Activated CD4-positive, alpha-beta T cell treated with anti-CD3 and anti-CD28 coated beads, Interleukin-2, Interleukin-6, amounts not matched to agents 100 ng/mL and 50 ng/mL, durations not matched to agents 16 hours and 8 hours (primary cell): ENCODE results near the gene INPP5K.
"Not testable (repeated sequence)": the region's sequence is repeated elsewhere in the genome, so short reads cannot be mapped to it uniquely, and the experiment has no call there.

Source experiments
- DNase-seq: peaks from one replicate; pipeline ENCODE4 v3.0.0-alpha.2; 2020

Gene INPP5K

GRCh38 chr17:1461198-1461944 lies 55.0 kb downstream of the INPP5K start:
- no peak for DNase-seq

DNA sequence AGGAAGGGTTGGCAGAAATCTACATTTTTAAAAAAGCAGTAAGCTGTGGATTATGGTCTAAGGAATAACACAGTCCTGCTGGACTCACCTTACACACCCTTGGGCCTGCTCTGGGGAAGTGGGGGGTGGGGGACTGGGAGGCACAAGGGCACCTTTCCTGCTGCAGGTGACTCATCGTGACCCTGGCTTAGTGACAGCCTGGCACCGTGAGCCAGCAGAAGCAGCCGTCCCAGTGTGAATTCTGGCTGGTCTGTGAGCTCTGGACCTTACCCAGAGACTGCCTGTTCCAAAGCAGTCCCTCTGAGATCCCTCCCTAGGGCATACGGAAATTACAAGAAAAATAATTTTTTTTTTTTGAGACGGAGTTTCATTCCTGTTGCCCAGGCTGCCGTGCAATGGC lies 56.2 kb downstream of the INPP5K start:
- no peak for DNase-seq

- DNase-seq, result peak; percentile 100
Measured at GRCh38 chr17:1455797-1456599, 60.4 kb downstream of the INPP5K start, which contains the start of gene CRK. TSS of gene CRK (minus strand) at chr17:1456232. CDS start at chr17:1456117, 115 bp downstream.

GRCh38 chr17:1455291-1455796 lies 61.1 kb downstream of the INPP5K start:
- DNase-seq, result peak; percentile 60

GRCh38 chr17:1454541-1454940 lies 61.9 kb downstream of the INPP5K start:
- no peak for DNase-seq

- not testable (repeated sequence) for DNase-seq
Measured at GRCh38 chr17:1453694-1454093, 62.7 kb downstream of the INPP5K start.

- no peak for DNase-seq
Measured at GRCh38 chr17:1452836-1453235, 63.6 kb downstream of the INPP5K start.

DNA sequence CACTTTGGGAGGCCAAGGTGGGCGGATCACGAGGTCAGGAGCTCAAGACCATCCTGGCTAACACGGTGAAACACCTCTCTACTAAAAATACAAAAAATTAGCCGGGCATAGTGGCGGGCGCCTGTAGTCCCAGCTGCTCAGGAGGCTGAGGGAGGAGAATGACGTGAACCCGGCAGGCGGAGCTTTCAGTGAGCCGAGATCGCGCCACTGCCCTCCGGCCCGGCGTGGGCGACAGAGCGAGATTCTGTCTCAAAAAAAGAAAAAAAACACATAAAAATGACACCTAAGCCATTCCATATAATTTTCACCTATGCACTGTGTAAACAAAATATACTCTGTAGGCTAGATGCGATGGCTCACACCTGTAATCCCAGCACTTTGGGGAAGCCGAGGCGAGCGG lies 66.2 kb downstream of the INPP5K start:
- not testable (repeated sequence) for DNase-seq

GRCh38 chr17:1449412-1449967 lies 66.9 kb downstream of the INPP5K start:
- no peak for DNase-seq

DNA sequence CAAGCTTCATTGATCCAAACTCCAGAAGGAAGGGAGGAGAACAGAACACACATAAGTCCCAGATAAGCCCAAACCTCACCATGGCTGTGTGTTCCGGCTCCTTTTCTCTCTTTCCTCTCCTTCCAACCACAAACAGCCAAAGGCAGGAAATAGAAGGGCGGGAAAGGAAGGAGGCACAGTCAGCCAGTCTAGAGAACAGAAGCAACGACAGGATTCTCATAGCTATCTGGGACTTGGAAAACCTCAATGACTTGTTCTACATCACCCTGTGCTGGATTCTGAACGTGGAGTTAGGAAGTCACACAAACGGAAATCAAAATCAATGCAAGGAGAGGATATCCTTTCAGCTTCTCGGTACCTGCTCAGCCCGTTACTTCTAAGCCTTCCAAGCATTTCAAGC lies 69.4 kb downstream of the INPP5K start:
- DNase-seq, result no peak

- no peak for DNase-seq
Measured at GRCh38 chr17:1446201-1446600, 70.2 kb downstream of the INPP5K start.

DNA sequence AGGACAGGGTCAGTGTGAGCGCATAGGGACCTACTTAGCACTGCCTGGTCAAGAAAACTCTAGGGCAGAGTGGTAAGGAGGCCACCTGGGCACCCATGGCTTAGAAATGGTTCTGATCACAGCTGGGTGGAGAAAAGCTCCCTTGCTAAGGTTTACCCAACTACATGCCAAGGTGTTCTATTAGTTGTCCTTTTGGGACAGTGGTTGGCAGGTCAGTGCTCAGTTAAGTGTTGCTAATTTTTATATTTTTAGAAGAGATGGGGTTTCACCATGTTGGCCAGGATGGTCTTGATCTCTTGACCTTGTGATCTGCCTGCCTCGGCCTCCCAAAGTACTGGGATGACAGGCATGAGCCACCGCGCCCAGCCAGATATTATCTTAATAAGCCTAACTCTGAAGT lies 70.7 kb downstream of the INPP5K start:
- not testable (repeated sequence) for DNase-seq
